ENCODE data around the gene CYGB. TPM values are rescaled to one million over a fixed set of nuclear protein-coding genes. Genes with fewer than 3 reads are reported as not detected.
A peak's percentile ranks its signal among the peaks of the same experiment; 100 is the strongest.

Gene CYGB
- polyA plus RNA-seq, 3 donors = not detected

DNA sequence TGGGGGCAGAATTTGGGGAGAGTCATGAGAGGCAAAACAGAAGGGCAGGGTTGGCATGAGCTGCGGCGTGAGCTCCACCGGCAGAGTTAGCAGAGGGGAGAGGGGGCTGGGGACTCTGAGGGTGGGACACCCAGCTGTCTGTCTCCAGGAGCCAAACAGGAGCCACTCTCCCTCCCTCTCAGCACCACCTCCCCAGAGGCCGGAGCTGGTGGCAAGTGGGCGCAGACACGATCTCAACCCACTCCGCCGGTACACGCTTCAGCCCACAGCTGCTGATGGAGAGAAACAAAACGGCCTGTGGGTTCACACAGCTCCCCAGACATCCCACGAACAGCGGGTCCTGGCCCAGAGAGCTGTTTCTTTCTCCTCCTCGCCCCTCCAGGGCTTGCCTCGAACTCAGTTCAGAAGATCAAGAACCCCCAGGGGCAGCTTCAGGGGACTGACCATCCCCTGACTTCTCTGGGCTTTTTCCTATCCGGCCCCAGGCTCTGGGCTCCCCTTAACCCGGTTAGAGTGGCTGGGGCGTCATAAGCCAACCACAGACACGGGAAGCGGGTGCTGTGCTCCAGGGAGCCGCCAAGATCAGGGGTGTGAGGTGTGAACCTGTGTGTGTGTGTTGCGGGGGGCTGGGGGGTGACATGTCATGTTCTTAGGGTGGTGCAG is 43.9 kb downstream of the CYGB start:
- no peaks in the 10 kb centered on the region for H4K20me1 ChIP-seq (ENCODE audit: insufficient read depth, low read length)
- TF ChIP-seq, protein P1, sequence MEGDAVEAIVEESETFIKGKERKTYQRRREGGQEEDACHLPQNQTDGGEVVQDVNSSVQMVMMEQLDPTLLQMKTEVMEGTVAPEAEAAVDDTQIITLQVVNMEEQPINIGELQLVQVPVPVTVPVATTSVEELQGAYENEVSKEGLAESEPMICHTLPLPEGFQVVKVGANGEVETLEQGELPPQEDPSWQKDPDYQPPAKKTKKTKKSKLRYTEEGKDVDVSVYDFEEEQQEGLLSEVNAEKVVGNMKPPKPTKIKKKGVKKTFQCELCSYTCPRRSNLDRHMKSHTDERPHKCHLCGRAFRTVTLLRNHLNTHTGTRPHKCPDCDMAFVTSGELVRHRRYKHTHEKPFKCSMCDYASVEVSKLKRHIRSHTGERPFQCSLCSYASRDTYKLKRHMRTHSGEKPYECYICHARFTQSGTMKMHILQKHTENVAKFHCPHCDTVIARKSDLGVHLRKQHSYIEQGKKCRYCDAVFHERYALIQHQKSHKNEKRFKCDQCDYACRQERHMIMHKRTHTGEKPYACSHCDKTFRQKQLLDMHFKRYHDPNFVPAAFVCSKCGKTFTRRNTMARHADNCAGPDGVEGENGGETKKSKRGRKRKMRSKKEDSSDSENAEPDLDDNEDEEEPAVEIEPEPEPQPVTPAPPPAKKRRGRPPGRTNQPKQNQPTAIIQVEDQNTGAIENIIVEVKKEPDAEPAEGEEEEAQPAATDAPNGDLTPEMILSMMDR (IDR thresholded peaks at IDR 0.05) = no peak
- Mint-ChIP-seq H3K36me3 (peaks cover 29 to 43% of the 10 kb centered on the region in 2 donors), H3K27me3 (ENCODE audit: low read depth in 3 of 3) (peaks cover 0 to 2% (median 0%) of the 10 kb centered on the region in 3 donors), H3K9me3 (no peaks in the 10 kb centered on the region), H3K4me1 (peaks cover 96% of the 10 kb centered on the region), H3K4me3 (peak overlapping the region; percentile 84 to 93), H3K27ac (peak overlapping the region; percentile 99 to 100 (median 100))
- H3K4me2 ChIP-seq (replicated peaks; ENCODE audit: extremely low read depth, low read length, poor library complexity, severe bottlenecking) = peak overlapping the region; percentile 99
- H3K9ac ChIP-seq (ENCODE audit: insufficient read depth, low read length, poor library complexity, severe bottlenecking) = peak overlapping the region; percentile 97
- no peak overlapping the region for H2AFZ ChIP-seq (ENCODE audit: insufficient read depth, low read depth, low read length, poor library complexity, severe bottlenecking)
- no peaks in the 10 kb centered on the region for H3K27me3 ChIP-seq (ENCODE audit: control insufficient read depth in 2 of 2, insufficient read depth in 2 of 2, low read length in 2 of 2)
- WGBS (ENCODE audit: insufficient coverage) = 14% methylated on average over 8 of the region's 21 CpGs
- H3K4me1 ChIP-seq (ENCODE audit: control insufficient read depth in 1 of 2, insufficient read depth in 2 of 2, low read length in 2 of 2) = peaks cover 94 to 98% of the 10 kb centered on the region in 2 donors
- H3K9me3 ChIP-seq (replicated peaks in 1 of 2; ENCODE audit: control insufficient read depth in 1 of 2, insufficient read depth in 1 of 2, low read length in 2 of 2) = no peaks in the 10 kb centered on the region
- peaks cover 17 to 28% of the 10 kb centered on the region in 2 donors for H3K36me3 ChIP-seq (replicated peaks in 1 of 2; ENCODE audit: control insufficient read depth in 1 of 2, insufficient read depth in 2 of 2, low read length in 2 of 2)
- intact Hi-C loops (cut with micrococcal nuclease) = loop anchor here (1.0 kb wide), 2 partner anchors 8 to 9 kb away; partner anchors contain the start of gene RHBDF2 (in 2 of the 2)
- DNase-seq = no peak
- peak overlapping the region in 2 of 3 experiments; percentile 24 to 54 for H3K4me3 ChIP-seq (replicated peaks in 1 of 3; ENCODE audit: low read depth in 2 of 3, low read length in 3 of 3)
- peak overlapping the region; percentile 99 for H3K27ac ChIP-seq (ENCODE audit: low read depth in 1 of 2, low read length in 2 of 2)
- peaks cover 74% of the 10 kb centered on the region for H3K79me2 ChIP-seq (ENCODE audit: insufficient read depth, low read length)

DNA sequence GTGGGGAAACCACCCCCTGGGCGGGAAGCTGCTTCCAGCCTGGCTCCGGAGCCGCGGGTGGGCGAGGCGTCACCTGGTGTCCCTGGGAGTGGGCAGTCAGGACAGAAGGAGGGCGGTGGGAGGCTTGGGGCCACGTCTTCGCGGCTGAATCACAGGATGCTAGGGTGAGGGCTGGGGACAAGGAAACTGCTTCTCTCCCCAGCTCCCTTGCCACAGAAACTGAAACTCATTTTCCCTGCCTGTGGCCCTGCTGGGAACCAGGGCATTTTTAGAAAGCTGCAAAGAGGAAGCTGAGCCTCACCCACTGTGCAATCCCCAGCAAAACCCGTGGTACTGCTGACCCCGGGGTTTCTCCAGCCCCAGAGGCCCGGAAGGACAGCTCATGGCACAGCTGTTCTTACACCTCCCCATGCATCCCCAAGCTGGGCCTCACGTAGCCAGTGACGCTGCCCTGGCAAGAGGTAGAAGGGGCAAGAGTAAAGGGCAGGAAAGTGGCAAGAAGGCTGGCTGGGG is 44.5 kb downstream of the CYGB start:
- intact Hi-C loops (cut with micrococcal nuclease) = loop anchor here (1.0 kb wide), 2 partner anchors 8 to 9 kb away; partner anchors contain the start of gene RHBDF2 (in 2 of the 2)
- Mint-ChIP-seq H3K9me3 (no peaks in the 10 kb centered on the region), H3K4me3 (peak overlapping the region; percentile 84 to 93), H3K36me3 (peaks cover 23 to 41% of the 10 kb centered on the region in 2 donors), H3K27ac (peak overlapping the region; percentile 99 to 100 (median 100)), H3K27me3 (ENCODE audit: low read depth in 3 of 3) (peaks cover 0 to 2% (median 0%) of the 10 kb centered on the region in 3 donors), H3K4me1 (peaks cover 91% of the 10 kb centered on the region)
- Histone ChIP-seq H3K27me3 (ENCODE audit: control insufficient read depth in 2 of 2, insufficient read depth in 2 of 2, low read length in 2 of 2) (no peaks in the 10 kb centered on the region), H3K27ac (ENCODE audit: low read depth in 1 of 2, low read length in 2 of 2) (peak overlapping the region; percentile 99), H3K9ac (ENCODE audit: insufficient read depth, low read length, poor library complexity, severe bottlenecking) (peak overlapping the region; percentile 97), H3K79me2 (ENCODE audit: insufficient read depth, low read length) (peaks cover 68% of the 10 kb centered on the region), H4K20me1 (ENCODE audit: insufficient read depth, low read length) (no peaks in the 10 kb centered on the region), H3K4me3 (replicated peaks in 1 of 3; ENCODE audit: low read depth in 2 of 3, low read length in 3 of 3) (peak overlapping the region; percentile 42 to 85 (median 52)), H2AFZ (ENCODE audit: insufficient read depth, low read depth, low read length, poor library complexity, severe bottlenecking) (no peak overlapping the region), H3K36me3 (replicated peaks in 1 of 2; ENCODE audit: control insufficient read depth in 1 of 2, insufficient read depth in 2 of 2, low read length in 2 of 2) (peaks cover 17 to 23% of the 10 kb centered on the region in 2 donors), H3K4me2 (replicated peaks; ENCODE audit: extremely low read depth, low read length, poor library complexity, severe bottlenecking) (peak overlapping the region; percentile 99), H3K9me3 (replicated peaks in 1 of 2; ENCODE audit: control insufficient read depth in 1 of 2, insufficient read depth in 1 of 2, low read length in 2 of 2) (no peaks in the 10 kb centered on the region), H3K4me1 (ENCODE audit: control insufficient read depth in 1 of 2, insufficient read depth in 2 of 2, low read length in 2 of 2) (peaks cover 89 to 96% of the 10 kb centered on the region in 2 donors)
- WGBS (ENCODE audit: insufficient coverage) = 0% methylated on average over 11 of the region's 15 CpGs
- DNase-seq = peak; percentile 97 to 99 (median 98)
- TF ChIP-seq, protein P1 (IDR thresholded peaks at IDR 0.05) = no peak
